ENCODE data around the gene FNDC8. TPM values are rescaled to one million over a fixed set of nuclear protein-coding genes. Genes with fewer than 3 reads are reported as not detected.

Gene FNDC8
- total and polyA plus RNA-seq, 2 of the 8 experiments (the other 6 are each of a cell fraction or from before 2014, with no cell fraction given), result not detected

DNA sequence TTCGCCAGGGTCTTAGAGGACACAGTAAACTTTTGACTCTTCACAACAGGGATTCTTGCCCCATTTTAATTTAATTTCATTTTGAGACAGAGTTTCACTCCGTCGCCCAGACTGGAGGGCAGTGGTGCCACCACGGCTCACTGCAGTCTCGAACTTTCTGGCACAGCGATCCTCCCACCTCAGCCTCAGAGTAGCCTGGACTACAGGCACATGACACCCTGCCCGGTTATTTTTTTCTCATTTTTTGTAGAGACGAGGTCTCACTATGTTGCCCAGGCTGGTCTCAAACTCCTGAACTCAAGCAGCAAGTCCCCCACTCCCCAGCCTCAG is 21.0 kb downstream of the FNDC8 start:
- no peak overlapping the region for H4K5ac ChIP-seq (ENCODE audit: insufficient read length, low read depth, low read length)
- H4K91ac ChIP-seq (replicated peaks; ENCODE audit: insufficient read length, low read length), result peak overlapping the region; percentile 62
- no peak overlapping the region for H2BK5ac ChIP-seq (ENCODE audit: low read depth, low read length)
- no peak overlapping the region for H2BK15ac ChIP-seq (ENCODE audit: low read length)
- no peaks in the 10 kb centered on the region for H3K23me2 ChIP-seq (ENCODE audit: low read depth, low read length)
- FAIRE-seq (no peak), DNase-seq (ENCODE audit: low read depth in 1 of 2, low spot score in 2 of 2) (no peak)
- ChIA-PET POLR2A (ENCODE audit: partially characterized antibody) (interaction anchor here (1.1 to 6.8 kb wide), 5 partner anchors 13 to 52 kb away, joined by 3 to 84 read pairs (median 5); partner anchors contain the start of gene RAD51D), CTCF (ENCODE audit: partially characterized antibody) (interaction anchor here (0.9 to 3.6 kb wide), 4 partner anchors 12 to 394 kb away, joined by 3 to 11 read pairs (median 4); partner anchors contain the start of gene RAD51D)
- no peak overlapping the region for H3K27ac ChIP-seq (ENCODE audit: low read depth, low read length)
- no peak overlapping the region; the same call in 1 of the 2 replicates for H4K8ac ChIP-seq (ENCODE audit: extremely low read depth, insufficient read depth, low read length)
- peaks cover 0 to 24% of the 10 kb centered on the region in 2 experiments; a peak in 3 of 4 replicates for H3K79me2 ChIP-seq (ENCODE audit: control insufficient read depth in 1 of 2, insufficient read depth in 2 of 2, low read length in 2 of 2)
- no peak overlapping the region for H3K56ac ChIP-seq (replicated peaks; ENCODE audit: insufficient read length, low read depth, low read length)
- peaks cover 0 to under 1% (median 0%) of the 10 kb centered on the region in 4 experiments; a peak in 1 of 7 replicates for H3K4me1 ChIP-seq (replicated peaks in 1 of 4; ENCODE audit: control insufficient read depth in 3 of 4, insufficient read depth in 4 of 4, low read length in 3 of 4)
- H3K18ac ChIP-seq (ENCODE audit: extremely low read depth, low read length), result peak overlapping the region; percentile 19; the same call in 1 of the 2 replicates
- H4K20me1 ChIP-seq (replicated peaks in 1 of 2; ENCODE audit: control insufficient read depth in 1 of 2, insufficient read depth in 2 of 2, low read length in 2 of 2), result peaks cover 0 to 1% of the 10 kb centered on the region in 2 experiments
- no peaks in the 10 kb centered on the region for H3K9me3 ChIP-seq (ENCODE audit: insufficient read depth in 2 of 2, low read depth in 1 of 2, low read length in 1 of 2)
- peaks cover 16 to 26% (median 22%) of the 10 kb centered on the region in 4 experiments for H3K36me3 ChIP-seq (ENCODE audit: control insufficient read depth in 2 of 4, insufficient read depth in 4 of 4, low read length in 3 of 4)
- H2BK20ac ChIP-seq (ENCODE audit: low read length), result no peak overlapping the region
- no peak overlapping the region for H3K23ac ChIP-seq (ENCODE audit: insufficient read length)
- peak overlapping the region; percentile 77; the same call in 1 of the 2 replicates for H2AFZ ChIP-seq (ENCODE audit: low read length)
- H2AK5ac ChIP-seq (ENCODE audit: low read depth, low read length), result no peak overlapping the region
- peak overlapping the region in 1 of 4 experiments; percentile 99; a peak in 3 of 8 replicates for H3K4me3 ChIP-seq (ENCODE audit: extremely low read depth in 1 of 4, insufficient read depth in 2 of 4, low read depth in 3 of 4, low read length in 4 of 4)
- no peak overlapping the region for H3K4ac ChIP-seq (replicated peaks; ENCODE audit: insufficient read length, low read depth, low read length)
- H3K4me2 ChIP-seq (ENCODE audit: insufficient read depth in 1 of 2, low read depth in 2 of 2, low read length in 2 of 2), result peak overlapping the region in 1 of 2 experiments; percentile 32; a peak in 2 of 4 replicates
- no peak overlapping the region for H2BK120ac ChIP-seq (replicated peaks; ENCODE audit: low read depth, low read length)
- H3K79me1 ChIP-seq (ENCODE audit: low read depth, low read length), result no peaks in the 10 kb centered on the region
- H3K27me3 ChIP-seq (replicated peaks in 1 of 4; ENCODE audit: control insufficient read depth in 3 of 4, extremely low read depth in 1 of 4, insufficient read depth in 3 of 4, low read length in 3 of 4), result no peaks in the 10 kb centered on the region
- 68% methylated on average over 8 of the region's 8 CpGs; no CpG with 5 or more reads in 1 of the 2 experiments for WGBS, 2 experiments (ENCODE audit: extremely low coverage in 1 of 2, insufficient coverage in 1 of 2, insufficient read length in 1 of 2, insufficient replicate concordance in 2 of 2, low coverage in 1 of 2, low lambda C conversion rate in 2 of 2, missing lambda C conversion rate in 1 of 2)
- H2BK12ac ChIP-seq (ENCODE audit: low read depth, low read length), result 0 out of 2 replicates have a peak overlapping the region, but pooled peaks have one; percentile 50
- no peak overlapping the region for H3K9ac ChIP-seq (replicated peaks in 1 of 4; ENCODE audit: extremely low read depth in 1 of 4, low read depth in 3 of 4, low read length in 3 of 4)
- no peak overlapping the region for H3K14ac ChIP-seq (ENCODE audit: insufficient read length)
- TF ChIP-seq POLR2A (IDR thresholded peaks at IDR 0.05; ENCODE audit: control extremely low read depth in 1 of 2, low read depth in 2 of 2, low read length in 2 of 2) (no peak), TAF7 (optimal IDR thresholded peaks at IDR 0.05; ENCODE audit: borderline replicate concordance, low read depth, low read length) (no peak), CREB1 (IDR thresholded peaks at IDR 0.05) (no peak), SUZ12 (IDR thresholded peaks at IDR 0.05; ENCODE audit: low read length) (no peak), KDM1A (IDR thresholded peaks at IDR 0.05; ENCODE audit: borderline replicate concordance, low read length) (no peak), HDAC2 (IDR thresholded peaks at IDR 0.05; ENCODE audit: borderline replicate concordance in 1 of 2, low read depth in 2 of 2, low read length in 2 of 2) (no peak), TCF12 (IDR thresholded peaks at IDR 0.05; ENCODE audit: low read depth, low read length) (no peak), CEBPB (IDR thresholded peaks at IDR 0.05; ENCODE audit: low read depth, low read length) (no peak), BRCA1 (IDR thresholded peaks at IDR 0.05; ENCODE audit: low read depth, low read length) (no peak), ZNF274 (IDR thresholded peaks at IDR 0.05; ENCODE audit: borderline replicate concordance, extremely low read depth, low read length) (no peak), GABPA (IDR thresholded peaks at IDR 0.05; ENCODE audit: borderline replicate concordance, insufficient read depth, low read length) (no peak), RBBP5 (IDR thresholded peaks at IDR 0.05; ENCODE audit: borderline replicate concordance, low read depth, low read length) (no peak), SIRT6 (IDR thresholded peaks at IDR 0.05; ENCODE audit: low read length) (no peak), KDM5A (IDR thresholded peaks at IDR 0.05; ENCODE audit: low read length) (no peak)
